A673 (cell line): ENCODE measurements around the gene SEC14L5. TPM values are rescaled to one million over a fixed set of nuclear protein-coding genes. Genes with fewer than 3 reads are reported as not detected.

Experiments
- BruUV-seq: library from RNA; stranded (reverse); fragments of 400-500 nt; replicated peaks from 2 replicates; lab custom pipeline; 2021; lab: Mats Ljungman, UMichigan
- CTCF ChIA-PET: fragments of 300-600 bp; sonication (Branson Sonifier 250); formaldehyde crosslinking; loops from one replicate; lab custom pipeline; 2022; ENCODE audit warnings: antibody characterized with exemption; lab: Charles Lee
- POLR2A ChIA-PET: fragments of 300-600 bp; sonication (Branson Sonifier 250); formaldehyde crosslinking; loops from one replicate; lab custom pipeline; 2022; ENCODE audit warnings: antibody characterized with exemption; ENCODE audit not compliant: low non-redundant PET; lab: Charles Lee
- DNase-seq: peaks from one replicate; pipeline ENCODE4 v3.0.0-alpha.2; 2015; ENCODE audit warnings: low spot score
- H3K27ac ChIP-seq: fragments of 200-600 bp; sonication (generic); 2 replicates; pipeline ENCODE4 v1.5.1; 2016; ENCODE audit warnings: mixed run types, low read depth, mild to moderate bottlenecking, mixed read lengths, antibody characterized with exemption, low read length; ENCODE audit not compliant: poor library complexity, severe bottlenecking
- H3K27me3 ChIP-seq: fragments of 200-600 bp; sonication (generic); replicated peaks from 2 replicates; pipeline ENCODE4 v1.6.1; 2017; ENCODE audit warnings: mixed run types, low read depth, mild to moderate bottlenecking, mixed read lengths, antibody characterized with exemption, low read length; ENCODE audit not compliant: insufficient read depth, poor library complexity
- H3K36me3 ChIP-seq: fragments of 200-600 bp; sonication (generic); 2 replicates; pipeline ENCODE4 v1.6.1; 2016; ENCODE audit warnings: mixed run types, mild to moderate bottlenecking, mixed read lengths, antibody characterized with exemption, low read length; ENCODE audit not compliant: insufficient read depth, poor library complexity, severe bottlenecking
- H3K4me1 ChIP-seq: fragments of 200-600 bp; sonication (generic); 2 replicates; pipeline ENCODE4 v1.6.1; 2017; ENCODE audit warnings: mixed run types, mild to moderate bottlenecking, mixed read lengths, antibody characterized with exemption, low read length; ENCODE audit not compliant: insufficient read depth, poor library complexity, severe bottlenecking
- H3K4me3 ChIP-seq: fragments of 200-600 bp; sonication (generic); 2 replicates; pipeline ENCODE4 v1.5.1; 2016; ENCODE audit warnings: low read depth, mixed run types, mild to moderate bottlenecking, mixed read lengths, low read length; ENCODE audit not compliant: poor library complexity, severe bottlenecking
- H3K9me3 ChIP-seq: fragments of 200-600 bp; sonication (generic); 2 replicates; pipeline ENCODE4 v1.6.1; 2016; ENCODE audit warnings: mixed run types, low read depth, mild to moderate bottlenecking, mixed read lengths, antibody characterized with exemption, low read length; ENCODE audit not compliant: poor library complexity, severe bottlenecking
- CTCF ChIP-seq: fragments of 300-800, 200-600 bp; sonication (generic); conservative IDR thresholded peaks from 2 replicates; pipeline ENCODE4 v1.5.1; 2017; ENCODE audit warnings: low read depth, mild to moderate bottlenecking, antibody characterized with exemption, low read length, moderate library complexity, mixed read lengths
- EZH2 ChIP-seq: fragments of 200-600 bp; sonication (generic); IDR thresholded peaks from 2 replicates; pipeline ENCODE4 v1.6.1; 2017; ENCODE audit warnings: borderline replicate concordance, low read depth, mild to moderate bottlenecking, mixed read lengths, antibody characterized with exemption, low read length; ENCODE audit not compliant: poor library complexity, severe bottlenecking
- intact Hi-C: fragments of 100-400 bp; cut with micrococcal nuclease; formaldehyde crosslinking; loops from one replicate; pipeline ENCODE4 v1.10.0; 2022; ENCODE audit not compliant: unreplicated experiment
- total RNA-seq: library from RNA; stranded (reverse); gene quantifications from 2 replicates; pipeline ENCODE4 v1.2.3, GENCODE V29; 2021

SEC14L5 gene
- total RNA-seq, 1 experiment from 2014 or later: 0.04 TPM

GRCh38 chr16:5000573-5001001, 42.5 kb downstream of the SEC14L5 start:
- Histone ChIP-seq H3K4me1 (no peaks in the 10 kb centered on the region), H3K27ac (no peak overlapping the region), H3K4me3 (no peak overlapping the region), H3K9me3 (no peaks in the 10 kb centered on the region), H3K36me3 (no peaks in the 10 kb centered on the region), H3K27me3 (no peaks in the 10 kb centered on the region)
- POLR2A ChIA-PET: no interaction called here
- CTCF ChIA-PET: no interaction called here
- BruUV-seq: no TSS peak
- intact Hi-C loops: no loop called here
- TF ChIP-seq EZH2 (no peak), CTCF (no peak)
- DNase-seq: no peak

GRCh38 chr16:5001571-5001970, 43.4 kb downstream of the SEC14L5 start:
- ChIA-PET CTCF (interaction anchor here (0.7 kb wide), 1 partner anchor 22 kb away, joined by 18 read pairs; no protein-coding TSS in a partner anchor), POLR2A (no interaction called here)
- no TSS peak for BruUV-seq
- Histone ChIP-seq H3K27me3 (no peaks in the 10 kb centered on the region), H3K4me3 (no peak overlapping the region), H3K9me3 (no peaks in the 10 kb centered on the region), H3K27ac (no peak overlapping the region), H3K4me1 (no peaks in the 10 kb centered on the region), H3K36me3 (no peaks in the 10 kb centered on the region)
- TF ChIP-seq EZH2 (no peak), CTCF (no peak)
- no peak for DNase-seq
- intact Hi-C loops: no loop called here

- intact Hi-C loops: no loop called here
These were observed 43.9 kb downstream of the SEC14L5 start for GRCh38 chr16:5001986-5002385.

More at GRCh38 chr16:5001986-5002385, 43.9 kb downstream of the SEC14L5 start:
- no peaks in the 10 kb centered on the region for H3K36me3 ChIP-seq
- no TSS peak for BruUV-seq
- H3K4me1 ChIP-seq: no peaks in the 10 kb centered on the region
- H3K27me3 ChIP-seq: no peaks in the 10 kb centered on the region
- POLR2A ChIA-PET: no interaction called here
- DNase-seq: no peak
- H3K4me3 ChIP-seq: no peak overlapping the region
- H3K9me3 ChIP-seq: no peaks in the 10 kb centered on the region
- CTCF ChIA-PET: no interaction called here
- TF ChIP-seq CTCF (no peak), EZH2 (no peak)
- no peak overlapping the region for H3K27ac ChIP-seq
